CD4-positive, alpha-beta T cell treated with Interferon gamma for 1 hour (primary cell): ENCODE measurements around the gene PLD1.
"Not testable (repeated sequence)": the region's sequence is repeated elsewhere in the genome, so short reads cannot be mapped to it uniquely, and the experiment has no call there.

ENCODE experiments used
- DNase-seq: peaks from one replicate; pipeline ENCODE4 v3.0.0-alpha.2; 2020

PLD1 gene

DNA sequence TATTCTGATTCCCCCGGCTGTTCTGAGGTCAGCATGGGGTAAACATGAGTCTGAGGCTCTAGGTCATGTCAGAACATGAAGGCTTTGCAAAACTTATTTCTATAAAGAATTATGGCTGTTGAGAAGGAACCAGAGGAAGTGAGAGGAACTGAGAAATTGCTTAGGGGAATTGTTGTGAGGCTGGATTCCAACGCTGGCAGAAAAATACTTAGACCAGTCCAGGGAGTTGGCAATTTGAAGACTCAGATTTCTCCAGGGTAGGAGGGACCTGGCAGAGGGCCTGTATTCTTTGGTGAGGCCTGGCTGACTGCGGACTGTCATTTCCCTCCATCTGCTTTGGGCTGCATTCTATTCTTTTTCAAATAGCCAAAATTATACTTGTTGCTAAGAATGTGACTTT lies 155.5 kb downstream of the PLD1 start:
- no peak for DNase-seq

DNA sequence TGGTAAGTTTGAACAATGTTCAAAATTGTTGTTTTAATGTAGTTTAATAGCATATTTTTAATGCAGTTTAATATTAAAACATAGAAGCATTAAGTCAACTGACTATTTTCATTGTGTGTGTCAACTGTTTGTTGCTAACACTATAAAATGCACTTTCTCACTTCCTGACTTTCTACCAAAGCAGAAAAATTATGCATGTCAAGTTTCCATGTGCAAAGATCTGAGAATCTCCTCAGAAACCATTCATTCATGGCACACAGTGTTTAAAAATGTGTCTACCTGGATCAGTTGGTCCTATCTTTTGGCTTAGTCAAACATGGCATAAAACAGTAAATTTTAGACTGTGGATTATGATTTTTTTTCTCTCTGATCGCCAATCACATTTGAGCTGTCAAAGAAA lies 156.0 kb downstream of the PLD1 start:
- DNase-seq: no peak

DNA sequence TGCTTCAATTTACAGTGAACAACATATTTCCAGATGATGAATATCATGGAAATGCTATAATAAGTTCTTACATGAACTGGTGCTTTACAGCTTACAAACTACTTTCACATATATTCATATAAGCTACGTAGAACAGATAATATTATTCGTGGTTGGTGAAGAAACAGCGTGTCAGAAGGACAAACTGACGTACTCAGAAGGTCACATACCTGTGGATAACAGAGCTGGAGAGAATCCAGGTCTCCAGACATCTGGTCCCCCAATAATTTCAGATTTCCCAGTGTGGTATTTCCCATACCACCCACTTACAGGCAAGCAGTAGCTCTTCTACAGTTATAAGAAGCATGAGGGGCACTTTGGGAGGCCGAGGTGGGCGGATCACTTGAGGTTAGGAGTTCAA lies 156.6 kb downstream of the PLD1 start:
- no peak for DNase-seq

DNA sequence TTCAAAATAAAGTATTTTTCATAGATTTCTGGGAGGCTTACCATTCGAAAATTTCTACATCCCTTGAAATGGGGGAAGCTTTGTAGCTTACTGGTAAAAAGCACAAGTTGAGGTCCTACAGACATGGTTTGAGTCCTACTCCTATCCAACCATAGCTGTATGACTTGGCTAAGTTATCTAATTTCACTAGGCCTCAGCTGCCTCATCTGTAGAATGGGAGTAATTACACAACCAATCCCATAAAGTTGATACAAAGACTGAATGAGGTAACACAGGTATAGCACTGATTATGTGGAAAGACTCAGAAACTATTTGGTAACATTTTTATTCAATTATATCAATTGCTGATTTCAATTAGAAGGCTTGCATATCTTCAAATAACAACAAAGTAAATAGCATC lies 157.4 kb downstream of the PLD1 start:
- DNase-seq: no peak

DNA sequence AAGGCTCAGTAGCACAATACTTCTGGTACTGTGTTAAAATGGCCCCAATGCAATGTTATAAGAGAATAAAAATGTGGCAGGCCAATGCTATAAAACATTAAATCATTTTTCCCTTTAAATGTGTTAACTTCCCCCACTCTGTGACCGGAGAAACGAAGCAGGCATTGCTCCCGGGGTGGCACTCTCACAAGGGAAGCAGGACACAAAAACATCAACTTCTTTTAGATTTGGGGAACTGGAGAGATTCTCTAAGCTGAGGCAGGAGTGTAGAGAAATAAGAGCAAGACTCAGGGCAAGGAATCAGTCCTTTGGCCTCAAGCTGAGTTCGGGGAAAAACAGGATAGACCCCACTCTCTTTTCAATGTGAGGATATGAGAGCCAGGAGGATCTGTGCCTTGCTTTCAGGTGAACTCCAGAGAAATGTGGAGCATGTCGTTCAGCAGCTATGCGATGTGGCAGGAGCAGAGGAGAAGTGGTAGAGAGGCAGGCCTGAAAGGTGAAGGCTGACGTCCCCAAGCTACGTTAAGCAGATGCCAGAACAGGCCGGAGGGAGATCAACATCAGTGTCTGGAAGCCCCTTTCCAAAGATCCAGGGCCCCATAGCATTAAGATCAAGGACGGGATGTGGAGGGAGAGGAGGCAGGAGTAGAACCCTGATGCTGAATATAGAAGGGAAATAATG lies 160.2 kb downstream of the PLD1 start:
- DNase-seq: no peak

DNA sequence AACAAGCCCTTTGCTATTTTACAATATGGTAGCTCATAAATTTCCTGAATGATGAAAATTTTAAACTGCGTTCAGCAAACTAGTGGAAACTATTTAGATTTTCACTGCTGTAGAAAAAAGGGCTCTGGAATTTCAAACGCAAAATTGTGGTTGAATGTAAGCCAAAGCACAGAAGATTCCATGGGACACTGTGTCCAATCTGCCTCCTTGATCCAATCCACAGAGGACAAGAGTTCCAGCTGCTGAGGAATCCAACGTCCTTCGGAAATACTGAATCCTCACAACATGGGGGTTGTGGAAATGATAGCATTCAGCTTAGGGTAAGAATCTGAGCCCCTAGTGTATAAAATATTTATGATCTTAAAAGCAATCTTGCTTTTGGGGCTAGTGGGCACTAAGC lies 161.0 kb downstream of the PLD1 start:
- no peak for DNase-seq

DNA sequence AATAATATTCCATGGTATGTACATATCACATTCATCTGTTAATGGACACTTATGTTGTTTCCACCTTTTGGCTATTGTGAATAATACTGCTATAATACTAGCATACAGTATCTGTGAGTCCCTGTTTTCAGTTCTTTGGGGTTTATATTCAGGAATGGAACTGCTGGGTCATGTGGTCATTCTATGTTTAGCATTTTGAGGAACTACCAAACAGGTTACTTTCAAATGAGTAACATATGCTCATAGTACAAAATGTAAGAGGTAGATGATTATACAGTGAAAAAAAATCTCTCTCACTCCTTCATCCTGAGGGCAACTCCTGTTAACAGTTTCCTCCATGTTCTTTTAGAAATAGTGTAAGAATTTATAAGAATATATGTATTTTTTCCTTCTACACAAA lies 162.2 kb downstream of the PLD1 start:
- DNase-seq: no peak

DNA sequence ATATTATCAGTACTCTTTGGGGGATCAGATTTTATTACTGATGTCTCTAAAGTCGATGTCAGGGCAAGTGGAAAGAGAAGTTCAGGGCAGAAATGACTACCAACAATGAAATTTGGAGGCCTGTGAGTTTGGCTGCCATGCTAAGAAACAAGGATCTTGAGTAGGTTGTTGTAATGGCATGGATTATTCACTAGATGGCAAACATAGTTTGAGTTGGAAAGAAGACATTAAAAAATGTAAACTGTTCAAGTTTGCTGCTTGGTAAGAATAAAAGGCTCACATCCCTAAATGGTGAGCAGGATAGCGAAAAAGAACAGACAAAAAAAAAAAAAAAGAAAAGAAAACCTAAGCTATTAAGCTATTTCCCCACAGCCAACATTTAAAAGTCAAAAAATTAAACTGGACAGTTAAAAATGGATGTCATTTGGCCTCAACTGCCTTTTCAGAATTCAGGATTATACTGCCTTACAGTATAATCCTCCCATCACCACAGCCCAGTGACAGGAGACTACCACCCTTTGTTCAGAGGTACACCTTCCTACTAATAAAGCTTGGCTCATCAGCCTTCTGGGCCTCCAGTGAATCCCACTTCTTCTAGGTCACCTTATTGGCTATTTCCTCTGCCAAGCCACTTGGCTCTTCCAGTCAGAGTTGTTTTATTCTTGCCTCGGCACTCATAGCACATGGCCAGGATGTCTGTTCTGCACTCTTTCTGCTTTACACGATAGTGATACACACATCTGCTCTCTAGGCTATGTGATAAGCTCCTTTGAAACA lies 163.7 kb downstream of the PLD1 start:
- DNase-seq: no peak

DNA sequence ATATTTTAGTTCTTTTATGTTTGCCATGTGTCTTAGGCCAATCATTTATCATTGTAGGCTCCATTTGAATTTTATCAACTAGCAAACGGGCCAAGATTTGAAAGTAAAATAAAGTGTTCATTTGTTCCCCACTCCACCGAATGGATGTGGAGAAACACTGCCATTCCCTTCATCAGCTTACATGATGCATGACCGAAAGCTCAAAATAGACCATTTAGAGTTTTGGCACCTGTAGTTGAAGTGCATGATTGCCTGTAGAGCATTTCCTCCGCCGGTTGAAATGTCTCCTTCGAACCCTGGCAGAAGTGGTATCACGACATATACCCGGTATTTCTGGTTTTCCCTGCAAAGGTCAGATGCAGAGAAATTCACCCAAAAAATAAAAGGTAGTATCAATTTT lies 165.6 kb downstream of the PLD1 start:
- DNase-seq: no peak

DNA sequence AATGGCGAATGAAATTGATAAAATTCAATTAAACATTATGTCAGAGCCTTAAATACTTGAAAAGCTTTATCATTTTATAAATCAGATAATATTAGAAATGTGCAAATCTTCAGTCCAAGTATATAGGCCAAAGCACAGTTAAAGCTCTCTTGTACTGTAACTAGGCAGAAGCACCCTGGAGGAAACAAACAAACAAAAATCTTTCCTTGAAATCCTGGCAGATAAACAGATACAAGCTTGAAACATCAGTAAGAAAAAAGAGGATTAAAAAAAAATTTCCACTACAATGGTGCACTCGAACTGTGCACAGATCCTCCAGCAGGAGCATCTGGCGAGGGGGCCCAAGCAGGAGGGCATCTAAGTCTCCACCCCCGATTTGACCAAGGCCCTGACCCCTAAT lies 166.6 kb downstream of the PLD1 start:
- DNase-seq: no peak

DNA sequence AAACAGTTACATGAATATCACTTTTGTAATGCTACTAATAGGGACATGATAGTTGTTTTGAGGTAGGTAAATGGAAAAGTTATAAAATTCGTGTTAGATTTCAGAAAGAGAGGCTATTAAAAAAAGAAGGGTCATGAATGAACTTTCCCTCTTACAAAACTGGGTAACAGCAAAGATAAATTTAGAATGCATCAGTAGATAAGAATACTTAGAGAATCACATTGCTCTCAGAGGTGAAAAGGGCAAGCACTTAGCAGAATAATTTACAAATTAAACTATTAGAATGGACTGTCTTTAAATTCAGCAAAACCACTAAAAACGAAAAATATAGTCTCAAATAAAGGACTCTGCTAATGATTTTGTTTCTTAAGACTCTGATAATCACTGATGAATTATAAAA lies 167.2 kb downstream of the PLD1 start:
- DNase-seq: no peak

DNA sequence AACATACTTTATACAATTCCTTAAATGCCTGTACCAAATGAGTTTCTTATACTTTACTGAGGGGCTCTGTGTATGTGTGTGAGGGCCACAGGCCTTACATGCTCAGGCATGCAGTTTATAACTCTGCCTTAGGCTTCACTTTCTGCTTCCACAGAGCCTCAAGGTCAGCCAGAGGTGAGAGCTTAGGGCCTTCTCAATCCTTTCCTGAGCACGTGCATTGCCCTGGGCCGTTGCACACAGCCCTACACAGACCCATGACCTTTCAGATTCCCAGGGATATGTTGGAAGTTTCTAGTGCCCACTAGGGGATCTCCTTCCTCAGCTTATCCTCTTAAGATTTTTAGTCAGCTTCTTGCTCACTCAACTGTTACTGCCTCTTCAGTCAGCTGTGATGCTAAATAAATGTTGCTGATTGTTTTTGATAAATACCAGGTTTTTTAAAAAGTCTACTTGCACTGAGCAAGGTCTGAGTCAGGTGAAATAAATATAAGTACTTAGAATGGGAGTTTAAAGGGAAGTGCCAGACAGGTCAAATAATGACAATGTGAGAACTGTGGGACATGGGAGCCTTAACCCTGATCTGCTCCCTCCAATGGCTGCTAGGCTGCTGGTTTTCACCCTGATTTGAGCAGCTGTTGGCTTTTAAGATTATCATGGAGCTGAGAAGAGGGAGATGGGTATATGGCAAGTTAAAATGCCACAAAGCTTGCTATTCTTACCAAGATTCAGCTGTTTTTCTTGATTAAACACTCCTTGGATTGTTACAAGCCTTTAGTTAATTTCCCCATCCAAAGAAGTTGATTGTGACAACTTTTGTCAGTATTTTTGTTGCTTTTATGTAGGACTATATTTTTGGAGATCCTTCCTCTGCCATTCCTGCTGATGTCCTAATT lies 169.5 kb downstream of the PLD1 start:
- no peak for DNase-seq

DNA sequence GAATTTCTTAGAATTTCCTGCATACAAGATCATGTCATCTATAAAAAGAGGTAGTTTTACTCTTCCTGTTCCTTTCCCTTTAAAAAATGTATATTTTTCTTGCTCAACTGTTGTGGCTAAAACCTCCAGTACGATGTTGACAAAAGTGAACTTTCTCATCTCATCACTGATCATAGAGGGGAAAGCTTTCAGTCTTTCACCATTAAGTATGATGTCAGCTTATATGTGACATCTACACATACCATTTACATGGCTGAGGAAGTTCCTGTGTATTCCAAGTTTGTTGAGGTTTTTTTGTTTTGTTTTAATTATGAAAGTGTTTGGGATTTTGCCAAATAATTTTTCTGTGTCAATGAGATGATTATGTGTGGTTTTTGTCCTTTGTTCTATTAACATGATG lies 173.6 kb downstream of the PLD1 start:
- DNase-seq: no peak

DNA sequence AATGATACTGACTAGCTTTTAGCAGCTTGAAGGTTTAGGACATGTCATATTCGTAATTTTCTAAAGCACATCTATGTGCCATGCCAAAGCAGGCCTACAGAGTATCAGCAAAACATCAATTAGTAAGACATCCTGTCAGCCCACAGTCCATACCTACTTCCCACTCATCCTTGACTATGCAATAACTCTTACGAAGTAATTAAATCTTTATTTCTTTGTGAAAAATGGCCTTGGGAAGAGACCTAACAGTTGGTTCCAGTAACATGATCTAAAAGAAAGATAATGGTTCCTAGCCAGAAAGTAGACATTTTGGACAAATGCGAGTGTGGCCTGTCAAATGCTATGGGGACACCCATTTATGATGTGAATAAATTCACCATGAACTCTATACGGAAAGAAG lies 177.5 kb downstream of the PLD1 start:
- DNase-seq: no peak

DNA sequence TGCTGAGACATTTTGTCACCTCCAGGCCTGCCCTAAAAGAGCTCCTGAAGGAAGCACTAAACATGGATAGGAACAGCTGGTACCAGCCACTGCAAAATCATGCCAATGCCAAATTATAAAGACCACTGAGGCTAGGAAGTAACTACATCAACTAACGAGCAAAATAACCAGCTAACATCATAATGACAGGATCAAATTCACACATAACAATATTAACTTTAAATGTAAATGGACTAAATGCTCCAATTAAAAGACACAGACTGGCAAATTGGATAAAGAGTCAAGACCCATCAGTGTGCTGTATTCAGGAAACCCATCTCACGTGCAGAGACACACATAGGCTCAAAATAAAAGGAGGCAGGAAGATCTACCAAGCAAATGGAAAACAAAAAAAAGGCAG lies 183.5 kb downstream of the PLD1 start:
- not testable (repeated sequence) for DNase-seq

DNA sequence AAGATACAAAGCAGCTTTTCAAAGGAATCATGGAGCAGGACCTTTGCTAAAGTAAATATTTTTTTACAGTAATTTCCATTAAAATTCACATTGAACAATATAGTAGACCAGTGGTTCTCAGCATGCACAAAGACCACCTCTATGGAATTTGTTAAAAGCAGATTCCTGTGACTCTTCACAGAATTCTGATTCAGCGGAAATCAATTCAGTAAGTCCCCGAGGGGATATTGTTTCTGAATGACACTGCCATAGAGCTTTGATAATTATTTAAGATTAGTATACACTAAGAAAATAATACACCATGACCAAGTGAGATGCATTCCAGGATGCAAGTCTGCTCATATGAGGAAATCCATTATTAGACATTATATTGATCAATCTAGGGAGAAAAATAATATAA lies 188.2 kb downstream of the PLD1 start:
- DNase-seq: no peak

DNA sequence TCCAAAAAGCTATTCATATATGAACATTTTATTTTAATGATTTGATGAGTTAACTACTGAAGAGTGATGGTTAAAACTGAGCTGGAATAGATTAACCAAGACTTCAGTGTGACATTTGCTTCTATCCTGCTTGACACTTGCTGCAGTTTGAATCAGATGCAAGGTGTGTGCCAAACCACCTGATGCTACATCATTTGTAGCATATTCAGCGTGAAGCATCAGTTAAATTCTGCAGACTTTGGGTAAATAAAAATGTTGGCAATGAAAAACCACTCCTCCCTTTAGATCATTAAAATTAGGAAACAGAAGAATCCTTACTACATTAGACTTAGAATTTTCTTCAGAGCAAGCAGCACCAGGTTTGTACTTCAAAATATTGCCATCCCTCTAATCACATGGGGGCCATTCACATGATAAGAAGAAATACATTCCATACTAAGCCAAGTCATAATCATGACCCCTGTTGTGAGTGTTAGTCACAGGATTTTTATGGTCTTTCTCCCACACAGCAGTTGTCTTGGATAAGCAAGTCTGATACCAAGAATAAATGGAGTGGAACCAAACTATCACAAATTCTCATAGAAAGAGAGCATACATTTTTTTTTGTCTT lies 189.4 kb downstream of the PLD1 start:
- no peak for DNase-seq

DNA sequence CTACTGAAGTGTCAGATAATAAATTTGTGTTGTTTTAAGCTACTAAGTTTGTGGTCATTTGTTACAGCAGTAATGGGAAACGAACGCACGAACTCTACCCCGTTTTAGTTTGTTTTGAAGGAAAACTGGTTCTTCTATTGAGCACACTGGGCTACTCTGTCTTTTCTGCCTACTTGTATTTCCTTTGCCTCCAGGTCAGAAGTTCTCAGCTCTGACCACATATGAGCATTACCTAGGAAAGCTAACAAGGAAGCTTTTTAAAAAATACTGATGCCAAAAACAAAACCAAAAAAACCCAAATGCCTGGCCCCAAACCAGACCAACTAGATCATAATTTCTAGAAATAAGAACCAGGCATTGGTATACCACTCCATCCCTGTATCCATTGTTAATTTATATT lies 193.5 kb downstream of the PLD1 start:
- DNase-seq: no peak

DNA sequence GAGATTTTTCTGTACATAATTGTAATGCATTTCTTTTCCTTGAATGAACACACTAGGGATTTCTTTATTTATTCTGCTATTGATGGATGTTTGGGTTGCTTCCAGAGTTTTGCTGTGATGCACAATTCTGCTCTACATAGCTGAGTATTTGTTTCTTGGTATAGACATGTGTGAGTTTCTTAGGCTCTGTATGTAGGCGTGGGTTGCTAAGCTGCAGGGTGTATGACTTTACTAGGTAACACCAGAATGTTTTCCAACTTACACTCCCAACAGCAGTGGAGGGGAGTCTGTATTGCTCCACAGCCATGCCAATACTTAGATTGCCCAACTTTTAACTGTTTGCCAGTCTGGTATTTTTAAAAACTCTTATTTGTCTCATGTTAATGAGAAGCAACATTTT lies 194.6 kb downstream of the PLD1 start:
- no peak for DNase-seq

DNA sequence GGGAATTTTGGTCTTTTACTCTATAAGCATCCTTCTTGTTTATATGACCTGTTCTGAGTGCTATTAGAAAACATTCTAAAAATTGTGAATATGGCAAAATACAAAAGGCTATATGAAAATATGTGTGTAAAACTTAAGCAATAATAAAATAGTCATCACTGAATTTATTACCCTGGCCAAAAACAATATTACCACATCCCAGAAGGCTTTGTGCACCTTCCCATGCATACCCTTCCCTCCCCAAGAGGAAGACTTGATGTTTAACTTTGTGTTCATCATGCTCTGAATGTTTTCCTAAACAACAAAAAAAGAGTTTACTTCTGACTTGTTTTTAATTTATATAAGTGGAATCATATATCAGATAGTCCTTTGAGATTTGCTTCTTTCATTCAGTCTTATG lies 195.0 kb downstream of the PLD1 start:
- DNase-seq: no peak

DNA sequence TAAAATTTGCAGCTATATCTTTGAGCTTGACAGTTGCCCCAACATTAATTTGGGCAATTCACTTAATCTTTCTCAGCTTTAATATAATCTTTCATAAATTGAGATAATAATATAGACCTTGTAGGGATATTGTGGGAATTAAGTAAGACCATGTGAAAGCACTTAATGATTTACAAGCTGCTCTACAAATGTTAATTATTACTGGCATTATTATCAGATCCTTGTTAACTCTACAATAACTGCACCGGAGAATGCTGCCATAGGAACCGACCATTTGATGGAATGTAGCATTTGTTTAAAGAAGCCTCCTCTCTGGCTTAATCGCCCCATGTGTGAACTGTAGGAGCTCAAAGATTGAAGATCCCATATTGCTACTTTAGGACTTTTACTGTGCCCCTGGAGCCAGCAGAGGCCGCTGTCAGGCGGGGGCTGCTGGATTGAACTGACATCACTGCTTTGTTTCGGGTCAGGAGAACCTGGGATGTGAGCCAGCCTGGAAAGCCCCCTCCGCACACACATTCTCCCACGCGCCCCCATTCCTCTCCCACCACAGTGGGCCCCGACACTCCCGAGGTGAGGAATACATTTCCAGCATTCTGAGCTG lies 195.9 kb downstream of the PLD1 start:
- DNase-seq: no peak

DNA sequence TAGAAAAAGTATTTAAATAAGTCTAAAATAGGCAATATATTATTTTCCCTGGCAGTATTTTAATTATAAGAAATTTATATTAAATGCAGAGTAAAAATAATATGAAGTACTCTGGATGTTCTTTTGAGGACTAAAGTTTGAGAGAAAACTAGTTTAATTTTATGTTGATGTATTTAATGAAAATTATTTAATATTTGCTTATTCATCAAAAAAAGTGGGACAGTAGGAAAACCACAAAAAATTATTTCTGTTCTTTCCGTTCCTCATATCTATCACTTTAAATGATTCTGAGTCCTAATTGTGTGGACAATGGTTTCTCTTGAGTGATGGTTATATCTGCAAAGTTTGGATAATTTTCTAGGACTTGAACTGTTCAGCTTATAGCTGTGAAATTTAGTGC lies 202.8 kb downstream of the PLD1 start:
- no peak for DNase-seq

DNA sequence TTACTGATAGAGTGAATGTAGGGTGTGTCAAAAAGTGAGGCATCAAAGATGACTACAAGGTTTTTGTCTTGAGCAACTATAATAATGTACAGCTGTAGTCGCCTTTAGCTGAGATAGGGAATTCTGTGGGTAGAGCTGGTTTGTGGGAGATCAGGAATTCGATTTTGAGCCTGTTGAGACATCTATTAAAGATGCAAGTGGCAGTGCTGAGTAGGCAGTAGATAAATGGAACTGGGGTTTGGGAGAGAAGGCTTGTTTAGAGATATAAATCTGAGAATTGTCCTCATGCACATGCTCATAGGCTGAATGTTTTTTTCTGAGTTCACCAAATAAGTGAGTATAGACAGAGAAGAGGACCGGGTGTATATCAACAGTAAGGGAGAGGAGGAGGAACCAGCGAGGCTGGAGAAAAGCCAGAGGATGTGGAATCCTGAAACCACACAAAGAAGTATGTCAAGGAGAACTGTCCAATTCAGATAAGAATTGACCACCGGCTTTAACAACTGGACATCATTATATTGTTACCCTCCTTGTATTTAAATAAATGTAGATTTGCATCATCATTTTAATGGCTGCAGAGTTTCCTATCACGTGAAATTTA lies 204.0 kb downstream of the PLD1 start:
- no peak for DNase-seq
